ENCODE results near the gene GCNT1.
"Not testable (repeated sequence)": the region's sequence is repeated elsewhere in the genome, so short reads cannot be mapped to it uniquely, and the experiment has no call there.

GCNT1 gene

DNA sequence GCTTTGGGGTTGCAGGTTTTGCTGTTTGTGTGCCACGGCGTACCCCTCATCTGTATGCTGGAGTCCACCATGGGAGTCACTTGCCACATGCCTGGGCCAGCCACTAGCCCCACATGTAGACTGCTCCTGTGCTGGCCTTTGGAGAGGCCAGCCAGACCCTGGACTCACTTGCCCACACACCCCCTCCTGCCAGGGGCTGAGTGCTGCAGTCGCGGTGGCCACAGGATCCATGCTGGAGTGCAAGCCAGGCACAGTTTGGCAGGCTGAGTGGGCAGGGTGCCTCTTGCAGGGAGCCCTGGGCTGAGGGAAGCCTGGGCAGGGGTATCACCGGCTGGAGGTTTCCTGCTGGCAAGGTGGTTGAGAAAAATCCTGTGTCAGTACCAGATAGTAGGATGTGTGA is 25.6 kb upstream of the GCNT1 start:
- H3K27me3 ChIP-seq (ENCODE audit: insufficient read depth, low read length, poor library complexity) = peaks cover 3% of the 10 kb centered on the region
- no peak overlapping the region for H3K27ac ChIP-seq (ENCODE audit: low read length)
- H3K9me3 ChIP-seq (ENCODE audit: insufficient read depth, low read length, severe bottlenecking) = no peaks in the 10 kb centered on the region
- no peaks in the 10 kb centered on the region for H3K4me1 ChIP-seq (ENCODE audit: insufficient read depth, low read length)
- no peak overlapping the region for H3K4me3 ChIP-seq (ENCODE audit: low read depth in 1 of 2, low read length in 2 of 2)
- H3K79me2 ChIP-seq (ENCODE audit: insufficient read depth, low read length) = no peaks in the 10 kb centered on the region
- no peak for TF ChIP-seq EZH2 (IDR thresholded peaks at IDR 0.05; ENCODE audit: borderline replicate concordance, low read depth, low read length, severe bottlenecking)
- TF ChIP-seq, protein P1, sequence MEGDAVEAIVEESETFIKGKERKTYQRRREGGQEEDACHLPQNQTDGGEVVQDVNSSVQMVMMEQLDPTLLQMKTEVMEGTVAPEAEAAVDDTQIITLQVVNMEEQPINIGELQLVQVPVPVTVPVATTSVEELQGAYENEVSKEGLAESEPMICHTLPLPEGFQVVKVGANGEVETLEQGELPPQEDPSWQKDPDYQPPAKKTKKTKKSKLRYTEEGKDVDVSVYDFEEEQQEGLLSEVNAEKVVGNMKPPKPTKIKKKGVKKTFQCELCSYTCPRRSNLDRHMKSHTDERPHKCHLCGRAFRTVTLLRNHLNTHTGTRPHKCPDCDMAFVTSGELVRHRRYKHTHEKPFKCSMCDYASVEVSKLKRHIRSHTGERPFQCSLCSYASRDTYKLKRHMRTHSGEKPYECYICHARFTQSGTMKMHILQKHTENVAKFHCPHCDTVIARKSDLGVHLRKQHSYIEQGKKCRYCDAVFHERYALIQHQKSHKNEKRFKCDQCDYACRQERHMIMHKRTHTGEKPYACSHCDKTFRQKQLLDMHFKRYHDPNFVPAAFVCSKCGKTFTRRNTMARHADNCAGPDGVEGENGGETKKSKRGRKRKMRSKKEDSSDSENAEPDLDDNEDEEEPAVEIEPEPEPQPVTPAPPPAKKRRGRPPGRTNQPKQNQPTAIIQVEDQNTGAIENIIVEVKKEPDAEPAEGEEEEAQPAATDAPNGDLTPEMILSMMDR (IDR thresholded peaks at IDR 0.05; ENCODE audit: borderline replicate concordance, extremely low read depth, low read length, poor library complexity, severe bottlenecking) = no peak
- ATAC-seq (ENCODE audit: insufficient read depth, low read depth) (no peak), DNase-seq (no peak)
- H4K20me1 ChIP-seq (ENCODE audit: insufficient read depth, low read length) = no peaks in the 10 kb centered on the region
- no peaks in the 10 kb centered on the region for H3K36me3 ChIP-seq (ENCODE audit: insufficient read depth, low read length)
- no peak overlapping the region for H2AFZ ChIP-seq (ENCODE audit: low read depth, low read length)
- H3K9ac ChIP-seq (ENCODE audit: low read depth, low read length) = no peak overlapping the region
- H3K4me2 ChIP-seq (ENCODE audit: insufficient read depth, low read length) = no peak overlapping the region

DNA sequence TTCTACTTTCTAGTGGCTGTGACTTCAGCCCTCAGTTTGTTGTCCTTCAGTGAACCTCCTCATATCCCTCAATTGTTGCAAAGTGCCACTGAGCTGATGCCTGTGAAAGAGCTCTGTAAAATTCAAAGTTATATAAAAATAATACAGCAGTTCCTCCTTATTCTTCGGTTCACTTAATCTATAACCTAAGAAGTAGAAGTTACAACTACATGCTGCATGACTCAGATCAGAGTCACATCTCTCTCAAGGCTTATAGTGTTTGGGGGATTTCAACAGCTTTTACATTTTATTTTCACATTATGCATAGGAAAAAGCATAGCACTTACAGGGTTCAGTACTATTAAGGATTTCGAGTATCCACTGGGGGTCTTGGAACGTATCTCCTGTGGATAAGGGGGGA is 25.1 kb upstream of the GCNT1 start:
- H3K36me3 ChIP-seq (ENCODE audit: insufficient read depth, low read length) = no peaks in the 10 kb centered on the region
- H3K27me3 ChIP-seq (ENCODE audit: insufficient read depth, low read length, poor library complexity) = peaks cover 3% of the 10 kb centered on the region
- ATAC-seq (ENCODE audit: insufficient read depth, low read depth) (no peak), DNase-seq (no peak)
- H3K27ac ChIP-seq (ENCODE audit: low read length) = no peak overlapping the region
- no peak overlapping the region for H2AFZ ChIP-seq (ENCODE audit: low read depth, low read length)
- H3K4me1 ChIP-seq (ENCODE audit: insufficient read depth, low read length) = no peaks in the 10 kb centered on the region
- no peak for TF ChIP-seq EZH2 (IDR thresholded peaks at IDR 0.05; ENCODE audit: borderline replicate concordance, low read depth, low read length, severe bottlenecking)
- H3K9me3 ChIP-seq (ENCODE audit: insufficient read depth, low read length, severe bottlenecking) = no peaks in the 10 kb centered on the region
- no peak overlapping the region for H3K9ac ChIP-seq (ENCODE audit: low read depth, low read length)
- H4K20me1 ChIP-seq (ENCODE audit: insufficient read depth, low read length) = no peaks in the 10 kb centered on the region
- H3K4me3 ChIP-seq (ENCODE audit: low read depth in 1 of 2, low read length in 2 of 2) = no peak overlapping the region
- no peaks in the 10 kb centered on the region for H3K79me2 ChIP-seq (ENCODE audit: insufficient read depth, low read length)
- H3K4me2 ChIP-seq (ENCODE audit: insufficient read depth, low read length) = no peak overlapping the region

DNA sequence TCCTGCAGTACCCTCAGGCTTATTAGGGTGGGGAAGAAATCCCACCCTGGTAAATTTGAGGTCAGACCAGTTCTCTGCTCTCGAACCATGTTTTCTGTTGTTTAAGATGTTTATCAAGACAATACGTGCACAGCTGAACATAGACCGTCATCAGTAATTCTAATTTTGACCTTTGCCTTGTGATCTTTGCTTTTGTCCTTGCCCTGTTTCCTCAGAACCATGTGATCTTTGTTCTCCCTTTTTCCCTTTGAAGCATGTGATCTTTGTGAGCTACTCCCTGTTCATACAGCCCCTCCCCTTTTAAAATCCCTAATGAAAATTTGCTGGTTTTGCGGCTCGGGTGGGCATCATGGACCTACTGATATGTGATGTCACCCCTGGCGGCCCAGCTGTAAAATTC is 24.1 kb upstream of the GCNT1 start:
- not testable (repeated sequence) for H3K4me1 ChIP-seq (ENCODE audit: insufficient read depth, low read length); H3K4me3 ChIP-seq (ENCODE audit: low read depth in 1 of 2, low read length in 2 of 2); H4K20me1 ChIP-seq (ENCODE audit: insufficient read depth, low read length); H3K9me3 ChIP-seq (ENCODE audit: insufficient read depth, low read length, severe bottlenecking); H3K4me2 ChIP-seq (ENCODE audit: insufficient read depth, low read length); H3K27me3 ChIP-seq (ENCODE audit: insufficient read depth, low read length, poor library complexity); DNase-seq; H3K9ac ChIP-seq (ENCODE audit: low read depth, low read length); H2AFZ ChIP-seq (ENCODE audit: low read depth, low read length); H3K27ac ChIP-seq (ENCODE audit: low read length); H3K79me2 ChIP-seq (ENCODE audit: insufficient read depth, low read length); H3K36me3 ChIP-seq (ENCODE audit: insufficient read depth, low read length); ATAC-seq (ENCODE audit: insufficient read depth, low read depth)

DNA sequence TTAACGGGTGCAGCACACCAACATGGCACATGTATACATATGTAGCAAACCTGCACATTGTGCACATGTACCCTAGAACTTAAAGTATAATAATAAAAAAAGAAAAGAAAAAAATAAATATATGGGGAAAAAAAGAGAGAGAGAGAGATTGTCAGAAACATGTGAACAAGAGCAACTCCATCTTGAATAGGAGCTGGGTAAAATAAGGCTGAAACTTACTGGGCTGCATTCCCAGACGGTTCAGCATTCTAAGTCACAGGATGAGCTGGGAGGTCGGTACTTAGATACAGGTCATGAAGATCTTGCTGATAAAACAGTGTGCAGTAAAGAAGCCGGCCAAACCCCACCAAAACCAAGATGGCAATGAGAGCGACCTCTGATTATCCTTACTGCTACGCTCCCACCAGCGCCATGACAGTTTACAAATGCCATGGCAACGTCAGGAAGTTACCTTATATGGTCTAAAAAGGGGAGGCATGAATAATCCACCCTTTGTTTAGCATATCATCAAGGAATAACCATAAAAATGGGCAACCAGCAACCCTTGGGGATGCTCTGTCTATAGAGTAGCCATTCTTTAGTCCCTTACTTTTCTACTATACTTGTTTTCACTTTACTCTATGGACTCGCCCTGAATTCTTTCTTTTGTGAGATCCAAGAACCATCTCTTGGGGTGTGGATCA is 21.8 kb upstream of the GCNT1 start:
- H3K4me3 ChIP-seq (ENCODE audit: low read depth in 1 of 2, low read length in 2 of 2); DNase-seq; H3K4me2 ChIP-seq (ENCODE audit: insufficient read depth, low read length); H3K9ac ChIP-seq (ENCODE audit: low read depth, low read length); H3K9me3 ChIP-seq (ENCODE audit: insufficient read depth, low read length, severe bottlenecking); H3K4me1 ChIP-seq (ENCODE audit: insufficient read depth, low read length); ATAC-seq (ENCODE audit: insufficient read depth, low read depth); H3K27ac ChIP-seq (ENCODE audit: low read length); H4K20me1 ChIP-seq (ENCODE audit: insufficient read depth, low read length); H3K27me3 ChIP-seq (ENCODE audit: insufficient read depth, low read length, poor library complexity); H2AFZ ChIP-seq (ENCODE audit: low read depth, low read length); H3K36me3 ChIP-seq (ENCODE audit: insufficient read depth, low read length); H3K79me2 ChIP-seq (ENCODE audit: insufficient read depth, low read length): not testable (repeated sequence)

DNA sequence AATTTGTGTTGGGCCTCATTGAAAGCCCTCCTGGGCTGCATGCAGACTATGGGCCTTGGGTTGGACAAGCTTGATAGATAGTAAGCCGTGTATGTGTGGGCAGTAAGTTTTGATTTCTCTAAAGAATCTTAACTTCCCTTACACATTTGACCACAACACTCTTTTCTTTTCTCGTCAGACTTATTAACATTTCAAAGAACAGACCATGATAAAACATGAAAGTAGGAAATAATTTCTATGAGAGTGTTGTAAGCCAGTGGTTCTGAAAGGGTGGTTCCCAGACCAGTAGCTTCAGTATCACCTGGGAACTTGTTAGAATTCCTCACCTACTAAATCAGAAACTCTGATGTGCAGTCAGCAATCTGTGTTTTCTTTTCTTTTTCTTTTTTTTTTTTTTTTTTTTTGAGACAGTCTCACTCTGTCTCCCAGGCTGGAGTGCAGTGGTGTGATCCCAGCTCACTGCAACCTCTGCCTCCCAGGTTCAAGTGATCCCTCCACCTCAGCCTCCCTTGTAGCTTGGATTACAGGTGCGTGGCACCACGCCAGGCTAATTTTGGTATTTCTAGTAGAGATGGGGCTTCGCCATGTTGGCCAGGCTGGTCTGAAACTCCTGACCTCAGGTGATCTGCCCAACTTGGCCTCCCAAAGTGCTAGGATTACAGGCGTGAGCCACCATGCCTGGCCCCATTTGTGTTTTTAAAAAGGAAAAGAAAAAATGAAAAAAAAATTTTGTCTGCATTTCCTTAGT is 20.0 kb upstream of the GCNT1 start:
- H3K4me3 ChIP-seq (ENCODE audit: low read depth in 1 of 2, low read length in 2 of 2) = no peak overlapping the region
- no peaks in the 10 kb centered on the region for H3K36me3 ChIP-seq (ENCODE audit: insufficient read depth, low read length)
- H3K4me2 ChIP-seq (ENCODE audit: insufficient read depth, low read length) = no peak overlapping the region
- no peak overlapping the region for H3K27ac ChIP-seq (ENCODE audit: low read length)
- ATAC-seq (ENCODE audit: insufficient read depth, low read depth) = no peak
- H4K20me1 ChIP-seq (ENCODE audit: insufficient read depth, low read length) = no peaks in the 10 kb centered on the region
- no peak overlapping the region for H2AFZ ChIP-seq (ENCODE audit: low read depth, low read length)
- TF ChIP-seq, protein P1 (IDR thresholded peaks at IDR 0.05; ENCODE audit: borderline replicate concordance, extremely low read depth, low read length, poor library complexity, severe bottlenecking) = no peak
- no peak for TF ChIP-seq EZH2 (IDR thresholded peaks at IDR 0.05; ENCODE audit: borderline replicate concordance, low read depth, low read length, severe bottlenecking)
- H3K9me3 ChIP-seq (ENCODE audit: insufficient read depth, low read length, severe bottlenecking) = no peaks in the 10 kb centered on the region
- H3K27me3 ChIP-seq (ENCODE audit: insufficient read depth, low read length, poor library complexity) = no peaks in the 10 kb centered on the region
- no peaks in the 10 kb centered on the region for H3K79me2 ChIP-seq (ENCODE audit: insufficient read depth, low read length)
- no peak overlapping the region for H3K9ac ChIP-seq (ENCODE audit: low read depth, low read length)
- H3K4me1 ChIP-seq (ENCODE audit: insufficient read depth, low read length) = no peaks in the 10 kb centered on the region
- DNase-seq = no peak
